HepG2 (cell line): ENCODE data around the gene TUBG1. TPM values are rescaled to one million over a fixed set of nuclear protein-coding genes. Genes with fewer than 3 reads are reported as not detected.

ENCODE experiments used
- ATAC-seq: fragments of 200-7000 bp; cut with Tn5 transposase; 3 replicates; pipeline ENCODE4 v1.9.1; 2020; ENCODE audit warnings: mild to moderate bottlenecking, moderate library complexity
- BruUV-seq: library from RNA; stranded (reverse); fragments of 400-500 nt; replicated peaks from 2 replicates; lab custom pipeline; 2021; lab: Mats Ljungman, UMichigan
- CTCF ChIA-PET: fragments of 300-600 bp; formaldehyde crosslinking; extraction: SDS; loops from one replicate; lab custom pipeline; 2021; ENCODE audit warnings: low total read pairs, inconsistent platforms, low intra/inter-chr PET ratio; lab: Yijun Ruan, JAX
- POLR2A ChIA-PET: fragments of 350-600 bp; sonication (Branson Sonifier 250); formaldehyde crosslinking; loops from one replicate; lab custom pipeline; 2020; ENCODE audit warnings: antibody characterized with exemption, inconsistent platforms; lab: Yijun Ruan, JAX
- DNase-seq: peaks from one replicate; pipeline ENCODE4 v3.0.0-alpha.2; 2015; ENCODE audit warnings: low spot score
- FAIRE-seq: peaks from 3 replicates; lab custom pipeline; 2011; peaks lifted over from hg19 to GRCh38; lab: Jason Lieb, UNC
- H2AFZ ChIP-seq: one replicate; pipeline ENCODE4 v1.6.1; 2011; ENCODE audit warnings: low read length, inconsistent platforms
- H3K27ac ChIP-seq: fragments of 300-600 bp; 3 replicates; pipeline ENCODE4 v1.8.0; 2011; ENCODE audit warnings: mixed run types, mild to moderate bottlenecking, mixed read lengths, low read length, inconsistent platforms; ENCODE audit not compliant: insufficient read depth; ENCODE audit errors: extremely low read length
- H3K27me3 ChIP-seq, 2 experiments: fragments of 200-600 bp in 1 of 2; 2 replicates in 1 of 2; 3 replicates in 1 of 2; pipeline versions ENCODE4 v1.6.0 to v1.8.0; 2011; ENCODE audit warnings: low read length in 2 of 2, mild to moderate bottlenecking in 2 of 2, moderate library complexity in 2 of 2, inconsistent platforms in 1 of 2; ENCODE audit not compliant: insufficient read depth in 2 of 2, control insufficient read depth in 1 of 2
- H3K36me3 ChIP-seq, 2 experiments: fragments of 200-600 bp in 1 of 2; replicated peaks in 1 of 2; 2 replicates in 1 of 2; 3 replicates in 1 of 2; pipeline versions ENCODE4 v1.5.1 to v1.8.0; 2011; ENCODE audit warnings: low read length in 2 of 2, inconsistent platforms in 1 of 2; ENCODE audit not compliant: insufficient read depth in 2 of 2, control insufficient read depth in 1 of 2
- H3K4me1 ChIP-seq: 2 replicates; pipeline ENCODE4 v1.5.1; 2012; ENCODE audit warnings: low read length, inconsistent platforms; ENCODE audit not compliant: insufficient read depth
- H3K4me2 ChIP-seq: 2 replicates; pipeline ENCODE4 v1.6.0; 2011; ENCODE audit warnings: low read depth, low read length, inconsistent platforms
- H3K4me3 ChIP-seq, 3 experiments: fragments of 200-600 bp in 1 of 3; sonication (generic), shearing (Covaris generic) in 1 of 3; replicated peaks in 1 of 3; 2 replicates each; pipeline ENCODE4 v1.5.1; 2011 to 2016; ENCODE audit warnings: low read length in 3 of 3, inconsistent platforms in 2 of 3, low read depth in 2 of 3, mild to moderate bottlenecking in 2 of 3, control low read depth in 1 of 3, mixed read lengths in 1 of 3; ENCODE audit not compliant: insufficient read depth in 1 of 3
- H3K79me2 ChIP-seq: one replicate; pipeline ENCODE4 v1.6.1; 2011; ENCODE audit warnings: low read length, inconsistent platforms; ENCODE audit not compliant: insufficient read depth
- H3K9ac ChIP-seq: 2 replicates; pipeline ENCODE4 v1.6.0; 2011; ENCODE audit warnings: mild to moderate bottlenecking, low read depth, low read length, inconsistent platforms; ENCODE audit not compliant: insufficient read depth
- H3K9me3 ChIP-seq: 2 replicates; pipeline ENCODE4 v1.5.1; 2012; ENCODE audit warnings: mild to moderate bottlenecking, low read length
- H4K20me1 ChIP-seq: 2 replicates; pipeline ENCODE4 v1.6.0; 2011; ENCODE audit warnings: inconsistent platforms, mild to moderate bottlenecking, low read length, moderate library complexity; ENCODE audit not compliant: insufficient read depth
- BCL6 ChIP-seq: IDR thresholded peaks from 2 replicates; pipeline ENCODE4 v1.6.1; 2016; ENCODE audit warnings: missing genetic modification reagents, missing compliant biosample characterization
- CBX1 ChIP-seq: IDR thresholded peaks from one replicate; pipeline ENCODE4 v1.6.1; 2016; ENCODE audit warnings: antibody characterized with exemption, low read depth
- MEF2D ChIP-seq: sonication (generic); formaldehyde crosslinking; IDR thresholded peaks from 2 replicates; pipeline ENCODE4 v1.5.1; 2020; ENCODE audit warnings: mild to moderate bottlenecking, missing genetic modification reagents
- MYC ChIP-seq: sonication (generic); formaldehyde crosslinking; IDR thresholded peaks from 2 replicates; pipeline ENCODE4 v1.9.0; 2021; ENCODE audit warnings: missing genetic modification reagents, borderline replicate concordance
- RFX5 ChIP-seq: IDR thresholded peaks from 2 replicates; pipeline ENCODE4 v1.6.1; 2011; ENCODE audit warnings: low read depth, low read length, improper control_type of control experiment
- WGBS: methylation state at CpG from one replicate; pipeline ENCODE4 v1.1.6; 2017; ENCODE audit warnings: low lambda C conversion rate; 5-methylcytosine and 5-hydroxymethylcytosine counted together
- in situ Hi-C: cut with HindIII; loops from 2 replicates; pipeline ENCODE4 v1.10.0; 2017; ENCODE audit warnings: low pct_unique_long_range_greater_than_20kb; ENCODE audit not compliant: extremely low pct_ligation_motif_present
- intact Hi-C: fragments of 100-400 bp; cut with micrococcal nuclease; formaldehyde crosslinking; loops from one replicate; pipeline ENCODE4 v1.10.0; 2022; ENCODE audit not compliant: unreplicated experiment
- polyA plus RNA-seq, 8 experiments: library from polyadenylated mRNA; depleted of rRNA in 3 of 8; stranded (reverse) in 7 of 8; unstranded in 1 of 8; fragments of >200 nt; fragmentation: Illumina TruSeq in 4 of 8; extraction: Trizol in 4 of 8; gene quantifications; 2 replicates each; pipeline versions ENCODE4 v1.2.1 to v1.2.3, GENCODE V29; 2011 to 2016; ENCODE audit warnings: low read depth in 4 of 8, missing spikeins in 1 of 8, mixed read lengths in 1 of 8; ENCODE audit not compliant: insufficient read depth in 1 of 8
- total RNA-seq, 5 experiments: library from RNA; depleted of rRNA; stranded (reverse); fragments of >200 nt; fragmentation: Illumina TruSeq; extraction: Trizol; gene quantifications; 2 replicates each; pipeline ENCODE4 v1.2.3, GENCODE V29; 2016; ENCODE audit warnings: low read depth in 1 of 5
- TF ChIP-seq, protein P1 (sequence below): sonication (generic); formaldehyde crosslinking; IDR thresholded peaks from 2 replicates; pipeline ENCODE4 v1.5.1; 2020; ENCODE audit warnings: missing genetic modification reagents, mild to moderate bottlenecking, borderline replicate concordance
- TF ChIP-seq, protein P2 (sequence below): IDR thresholded peaks from 2 replicates; pipeline ENCODE4 v1.6.1; 2016
- TF ChIP-seq, protein P3 (sequence below): sonication (generic); formaldehyde crosslinking; IDR thresholded peaks from 2 replicates; pipeline ENCODE4 v1.4.0; 2020; ENCODE audit warnings: mild to moderate bottlenecking, missing genetic modification reagents
- TF ChIP-seq, protein P4 (sequence below): sonication (generic); formaldehyde crosslinking; IDR thresholded peaks from 2 replicates; pipeline ENCODE4 v1.5.0; 2020; ENCODE audit warnings: missing genetic modification reagents, mild to moderate bottlenecking, borderline replicate concordance

The TUBG1 gene
- total and polyA plus RNA-seq, 2 of the 13 experiments (the other 11 are each of a cell fraction or from before 2014, with no cell fraction given) = 74.1 to 137 TPM

DNA sequence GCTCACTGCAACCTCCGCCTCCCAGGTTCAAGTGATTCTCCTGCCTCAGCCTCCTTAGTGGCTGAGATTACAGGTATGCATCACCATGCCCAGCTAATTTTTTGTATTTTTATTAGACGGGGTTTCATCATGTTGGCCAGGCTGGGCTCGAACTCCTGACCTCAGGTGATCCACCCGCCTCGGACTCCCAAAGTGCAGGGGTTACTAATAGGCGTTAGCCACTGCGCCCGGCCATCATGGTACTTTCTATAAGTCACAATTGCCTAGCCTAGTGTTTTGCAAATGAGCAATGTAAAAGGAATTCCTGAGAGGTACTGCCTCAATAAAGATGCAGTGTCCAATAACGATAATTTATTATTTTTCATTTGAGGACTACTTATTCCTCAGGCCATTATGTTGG, 18.1 kb upstream of the TUBG1 start:
- FAIRE-seq (no peak), DNase-seq (no peak), ATAC-seq (no peak)
- Histone ChIP-seq H4K20me1 (no peaks in the 10 kb centered on the region), H3K9me3 (no peaks in the 10 kb centered on the region), H3K27ac (no peak overlapping the region), H3K4me1 (no peaks in the 10 kb centered on the region), H2AFZ (no peak overlapping the region), H3K4me3 (no peak overlapping the region), H3K79me2 (no peaks in the 10 kb centered on the region), H3K27me3 (no peaks in the 10 kb centered on the region), H3K9ac (no peak overlapping the region), H3K4me2 (no peak overlapping the region), H3K36me3 (peaks cover 25 to 56% of the 10 kb centered on the region in 2 experiments)
- TF ChIP-seq, protein P1, sequence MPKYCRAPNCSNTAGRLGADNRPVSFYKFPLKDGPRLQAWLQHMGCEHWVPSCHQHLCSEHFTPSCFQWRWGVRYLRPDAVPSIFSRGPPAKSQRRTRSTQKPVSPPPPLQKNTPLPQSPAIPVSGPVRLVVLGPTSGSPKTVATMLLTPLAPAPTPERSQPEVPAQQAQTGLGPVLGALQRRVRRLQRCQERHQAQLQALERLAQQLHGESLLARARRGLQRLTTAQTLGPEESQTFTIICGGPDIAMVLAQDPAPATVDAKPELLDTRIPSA (CRISPR knock-in tag) = no peak
- no peak for TF ChIP-seq CBX1
- TF ChIP-seq MEF2D (CRISPR knock-in tag) = no peak
- TF ChIP-seq, protein P2, sequence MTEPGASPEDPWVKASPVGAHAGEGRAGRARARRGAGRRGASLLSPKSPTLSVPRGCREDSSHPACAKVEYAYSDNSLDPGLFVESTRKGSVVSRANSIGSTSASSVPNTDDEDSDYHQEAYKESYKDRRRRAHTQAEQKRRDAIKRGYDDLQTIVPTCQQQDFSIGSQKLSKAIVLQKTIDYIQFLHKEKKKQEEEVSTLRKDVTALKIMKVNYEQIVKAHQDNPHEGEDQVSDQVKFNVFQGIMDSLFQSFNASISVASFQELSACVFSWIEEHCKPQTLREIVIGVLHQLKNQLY (CRISPR knock-in tag) = no peak
- TF ChIP-seq RFX5 = no peak
- TF ChIP-seq, protein P3, sequence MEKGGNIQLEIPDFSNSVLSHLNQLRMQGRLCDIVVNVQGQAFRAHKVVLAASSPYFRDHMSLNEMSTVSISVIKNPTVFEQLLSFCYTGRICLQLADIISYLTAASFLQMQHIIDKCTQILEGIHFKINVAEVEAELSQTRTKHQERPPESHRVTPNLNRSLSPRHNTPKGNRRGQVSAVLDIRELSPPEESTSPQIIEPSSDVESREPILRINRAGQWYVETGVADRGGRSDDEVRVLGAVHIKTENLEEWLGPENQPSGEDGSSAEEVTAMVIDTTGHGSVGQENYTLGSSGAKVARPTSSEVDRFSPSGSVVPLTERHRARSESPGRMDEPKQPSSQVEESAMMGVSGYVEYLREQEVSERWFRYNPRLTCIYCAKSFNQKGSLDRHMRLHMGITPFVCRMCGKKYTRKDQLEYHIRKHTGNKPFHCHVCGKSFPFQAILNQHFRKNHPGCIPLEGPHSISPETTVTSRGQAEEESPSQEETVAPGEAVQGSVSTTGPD (CRISPR knock-in tag) = no peak
- no peak for TF ChIP-seq BCL6
- TF ChIP-seq, protein P4, sequence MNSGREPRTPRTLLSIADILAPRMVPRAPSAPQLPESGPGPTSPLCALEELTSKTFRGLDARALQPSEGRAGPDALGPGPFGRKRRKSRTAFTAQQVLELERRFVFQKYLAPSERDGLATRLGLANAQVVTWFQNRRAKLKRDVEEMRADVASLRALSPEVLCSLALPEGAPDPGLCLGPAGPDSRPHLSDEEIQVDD = no peak
- no peak for TF ChIP-seq MYC (CRISPR knock-in tag)
- BruUV-seq = no TSS peak
- in situ Hi-C loops = no loop called here
- intact Hi-C loops = no loop called here
- whole genome bisulfite sequencing = 98% methylated on average over 9 of the region's 9 CpGs
- CTCF ChIA-PET = no interaction called here
- POLR2A ChIA-PET = no interaction called here
